ENCODE data around the gene PTPRD.

The PTPRD gene

DNA sequence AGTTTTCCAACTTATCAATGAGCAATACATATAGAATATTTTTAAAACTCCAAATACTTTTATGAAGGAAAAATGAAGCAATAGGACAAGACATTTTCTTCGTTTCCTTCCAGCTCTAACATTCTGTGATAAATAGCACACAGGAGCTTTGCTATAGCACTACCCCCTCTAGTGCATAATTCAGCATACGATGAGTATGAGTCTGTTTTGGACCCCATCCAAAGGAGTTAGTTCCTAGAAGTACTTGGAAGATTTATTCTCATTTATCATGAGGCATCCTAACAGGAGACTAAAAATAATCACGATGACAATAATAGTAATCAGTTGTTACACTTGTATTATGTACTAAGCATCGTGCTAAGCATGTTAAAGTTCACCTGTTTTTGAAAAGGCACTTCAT lies 1751.9 kb downstream of the PTPRD start:
- TF ChIP-seq, protein P1, sequence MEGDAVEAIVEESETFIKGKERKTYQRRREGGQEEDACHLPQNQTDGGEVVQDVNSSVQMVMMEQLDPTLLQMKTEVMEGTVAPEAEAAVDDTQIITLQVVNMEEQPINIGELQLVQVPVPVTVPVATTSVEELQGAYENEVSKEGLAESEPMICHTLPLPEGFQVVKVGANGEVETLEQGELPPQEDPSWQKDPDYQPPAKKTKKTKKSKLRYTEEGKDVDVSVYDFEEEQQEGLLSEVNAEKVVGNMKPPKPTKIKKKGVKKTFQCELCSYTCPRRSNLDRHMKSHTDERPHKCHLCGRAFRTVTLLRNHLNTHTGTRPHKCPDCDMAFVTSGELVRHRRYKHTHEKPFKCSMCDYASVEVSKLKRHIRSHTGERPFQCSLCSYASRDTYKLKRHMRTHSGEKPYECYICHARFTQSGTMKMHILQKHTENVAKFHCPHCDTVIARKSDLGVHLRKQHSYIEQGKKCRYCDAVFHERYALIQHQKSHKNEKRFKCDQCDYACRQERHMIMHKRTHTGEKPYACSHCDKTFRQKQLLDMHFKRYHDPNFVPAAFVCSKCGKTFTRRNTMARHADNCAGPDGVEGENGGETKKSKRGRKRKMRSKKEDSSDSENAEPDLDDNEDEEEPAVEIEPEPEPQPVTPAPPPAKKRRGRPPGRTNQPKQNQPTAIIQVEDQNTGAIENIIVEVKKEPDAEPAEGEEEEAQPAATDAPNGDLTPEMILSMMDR (IDR thresholded peaks at IDR 0.05; ENCODE audit: insufficient read depth, low read depth, low read length, missing control alignments) = no peak
- no peak for DNase-seq (ENCODE audit: low read depth)

DNA sequence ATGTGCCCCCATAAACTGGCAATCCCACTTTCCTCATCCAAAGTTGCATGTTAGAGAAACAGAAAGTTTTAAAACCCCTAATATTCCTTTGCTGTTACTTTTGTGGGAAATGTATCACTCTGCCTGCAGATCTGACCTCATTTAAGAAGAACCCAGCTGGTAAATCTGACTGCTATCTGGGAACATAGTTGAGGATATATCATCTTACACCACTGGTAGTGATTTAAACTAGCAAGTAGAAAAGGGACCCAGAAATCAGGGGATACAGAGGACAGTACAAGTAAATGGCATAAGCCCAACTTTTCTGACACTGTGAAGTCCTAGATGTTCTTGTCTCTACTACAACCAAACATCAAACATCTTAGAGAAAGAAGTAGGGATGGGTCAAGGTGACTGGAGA lies 1752.7 kb downstream of the PTPRD start:
- TF ChIP-seq, protein P1 (IDR thresholded peaks at IDR 0.05; ENCODE audit: insufficient read depth, low read depth, low read length, missing control alignments) = no peak
- no peak overlapping the region for H3K4me3 ChIP-seq (ENCODE audit: low read depth, low read length)
- no peak for DNase-seq (ENCODE audit: low read depth)

More for the DNA sequence above, 1751.9 kb downstream of the PTPRD start:
- no peak overlapping the region for H3K4me3 ChIP-seq (ENCODE audit: low read depth, low read length)

- DNase-seq (ENCODE audit: low read depth) = no peak
- TF ChIP-seq, protein P1 (IDR thresholded peaks at IDR 0.05; ENCODE audit: insufficient read depth, low read depth, low read length, missing control alignments) = no peak
- H3K4me3 ChIP-seq (ENCODE audit: low read depth, low read length) = no peak overlapping the region
Observed at GRCh38 chr9:8859416-8859815, 1753.4 kb downstream of the PTPRD start.

- no peak for DNase-seq (ENCODE audit: low read depth)
- TF ChIP-seq, protein P1 (IDR thresholded peaks at IDR 0.05; ENCODE audit: insufficient read depth, low read depth, low read length, missing control alignments) = no peak
- H3K4me3 ChIP-seq (ENCODE audit: low read depth, low read length) = no peak overlapping the region
Observed at GRCh38 chr9:8858596-8859161, 1754.1 kb downstream of the PTPRD start.

GRCh38 chr9:8857926-8858595 lies 1754.7 kb downstream of the PTPRD start:
- TF ChIP-seq, protein P1 (IDR thresholded peaks at IDR 0.05; ENCODE audit: insufficient read depth, low read depth, low read length, missing control alignments) = no peak
- DNase-seq (ENCODE audit: low read depth) = no peak
- H3K4me3 ChIP-seq (ENCODE audit: low read depth, low read length) = no peak overlapping the region

- no peak for DNase-seq (ENCODE audit: low read depth)
- TF ChIP-seq, protein P1 (IDR thresholded peaks at IDR 0.05; ENCODE audit: insufficient read depth, low read depth, low read length, missing control alignments) = no peak
- no peak overlapping the region for H3K4me3 ChIP-seq (ENCODE audit: low read depth, low read length)
Observed at GRCh38 chr9:8857068-8857925, 1755.5 kb downstream of the PTPRD start.
